Measurements from ENCODE around the gene RUNX1.

The RUNX1 gene

DNA sequence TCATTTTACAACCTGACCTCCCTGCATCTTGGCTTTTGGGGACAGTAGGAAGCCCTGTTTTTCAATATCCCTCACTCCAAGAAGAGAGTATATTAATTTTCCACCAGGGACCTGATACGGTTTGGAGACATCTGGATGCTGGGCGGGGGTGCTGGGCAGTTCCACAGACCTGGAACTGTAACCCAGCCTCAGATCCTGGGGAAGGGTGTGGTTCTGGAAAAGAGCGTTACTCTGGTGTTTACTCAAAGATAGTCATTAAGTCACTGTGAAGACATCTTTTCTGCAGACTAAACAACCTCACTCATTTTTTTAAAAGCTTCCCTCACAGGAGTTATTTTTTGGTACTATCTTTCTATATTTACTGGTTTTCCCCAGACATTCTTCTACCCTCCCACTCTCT, 190.5 kb downstream of the RUNX1 start:
- no peak for DNase-seq (ENCODE audit: low read depth)
- H3K4me3 ChIP-seq (replicated peaks; ENCODE audit: low read depth, low read length), result no peak overlapping the region
- TF ChIP-seq, protein P1, sequence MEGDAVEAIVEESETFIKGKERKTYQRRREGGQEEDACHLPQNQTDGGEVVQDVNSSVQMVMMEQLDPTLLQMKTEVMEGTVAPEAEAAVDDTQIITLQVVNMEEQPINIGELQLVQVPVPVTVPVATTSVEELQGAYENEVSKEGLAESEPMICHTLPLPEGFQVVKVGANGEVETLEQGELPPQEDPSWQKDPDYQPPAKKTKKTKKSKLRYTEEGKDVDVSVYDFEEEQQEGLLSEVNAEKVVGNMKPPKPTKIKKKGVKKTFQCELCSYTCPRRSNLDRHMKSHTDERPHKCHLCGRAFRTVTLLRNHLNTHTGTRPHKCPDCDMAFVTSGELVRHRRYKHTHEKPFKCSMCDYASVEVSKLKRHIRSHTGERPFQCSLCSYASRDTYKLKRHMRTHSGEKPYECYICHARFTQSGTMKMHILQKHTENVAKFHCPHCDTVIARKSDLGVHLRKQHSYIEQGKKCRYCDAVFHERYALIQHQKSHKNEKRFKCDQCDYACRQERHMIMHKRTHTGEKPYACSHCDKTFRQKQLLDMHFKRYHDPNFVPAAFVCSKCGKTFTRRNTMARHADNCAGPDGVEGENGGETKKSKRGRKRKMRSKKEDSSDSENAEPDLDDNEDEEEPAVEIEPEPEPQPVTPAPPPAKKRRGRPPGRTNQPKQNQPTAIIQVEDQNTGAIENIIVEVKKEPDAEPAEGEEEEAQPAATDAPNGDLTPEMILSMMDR (IDR thresholded peaks at IDR 0.05; ENCODE audit: low read length, missing control alignments), result no peak

DNA sequence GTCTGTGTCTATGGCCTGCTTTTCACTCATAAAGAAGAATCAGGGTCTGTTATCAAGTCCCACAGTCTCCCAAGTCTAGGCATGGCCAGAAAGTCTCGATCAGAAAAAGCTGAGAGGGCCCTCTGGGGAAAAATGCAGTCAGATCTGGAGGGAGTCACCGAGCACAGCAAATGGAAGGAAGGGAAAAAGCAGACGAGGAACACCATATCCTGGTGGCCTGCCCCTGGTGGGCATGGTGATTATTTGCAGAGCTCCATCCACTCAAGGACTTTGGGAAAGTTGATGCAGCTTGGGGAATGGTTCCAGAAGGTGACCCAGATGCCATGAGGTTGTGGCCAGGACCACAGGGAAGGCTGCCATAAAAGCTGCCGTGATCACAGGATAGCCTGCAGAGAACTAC, 191.2 kb downstream of the RUNX1 start:
- H3K4me3 ChIP-seq (replicated peaks; ENCODE audit: low read depth, low read length), result no peak overlapping the region
- TF ChIP-seq, protein P1 (IDR thresholded peaks at IDR 0.05; ENCODE audit: low read length, missing control alignments), result peak; percentile 20
- DNase-seq (ENCODE audit: low read depth), result no peak

DNA sequence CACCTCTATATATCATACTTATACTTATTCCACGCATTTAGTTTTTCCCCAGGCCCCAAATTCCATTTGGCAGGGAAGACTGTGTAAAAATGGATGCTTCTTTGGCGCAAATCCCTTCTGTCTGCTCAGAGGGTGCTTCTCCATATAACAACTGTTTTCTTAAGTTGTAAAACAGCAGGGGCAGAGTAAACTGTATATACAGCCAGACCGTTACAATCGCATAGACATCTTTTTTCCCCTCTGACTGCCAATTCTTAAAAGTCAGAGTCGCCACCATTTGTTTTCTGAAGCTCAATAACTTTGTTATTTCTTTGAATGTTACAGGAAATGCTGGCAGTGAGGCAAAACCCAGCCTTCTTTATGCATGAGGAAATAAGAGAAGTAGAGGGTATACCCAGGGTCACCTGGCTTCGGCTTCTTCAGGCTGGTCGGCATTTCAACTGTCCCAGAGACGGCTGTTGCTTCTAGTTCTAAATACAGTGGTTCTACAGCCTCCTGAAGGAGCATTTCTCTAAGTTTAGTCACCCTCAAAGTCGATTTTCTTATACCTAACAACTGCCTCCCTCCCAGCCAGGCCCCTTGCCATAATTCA, 191.9 kb downstream of the RUNX1 start:
- DNase-seq (ENCODE audit: low read depth), result no peak
- TF ChIP-seq, protein P1 (IDR thresholded peaks at IDR 0.05; ENCODE audit: low read length, missing control alignments), result no peak
- H3K4me3 ChIP-seq (replicated peaks; ENCODE audit: low read depth, low read length), result no peak overlapping the region

DNA sequence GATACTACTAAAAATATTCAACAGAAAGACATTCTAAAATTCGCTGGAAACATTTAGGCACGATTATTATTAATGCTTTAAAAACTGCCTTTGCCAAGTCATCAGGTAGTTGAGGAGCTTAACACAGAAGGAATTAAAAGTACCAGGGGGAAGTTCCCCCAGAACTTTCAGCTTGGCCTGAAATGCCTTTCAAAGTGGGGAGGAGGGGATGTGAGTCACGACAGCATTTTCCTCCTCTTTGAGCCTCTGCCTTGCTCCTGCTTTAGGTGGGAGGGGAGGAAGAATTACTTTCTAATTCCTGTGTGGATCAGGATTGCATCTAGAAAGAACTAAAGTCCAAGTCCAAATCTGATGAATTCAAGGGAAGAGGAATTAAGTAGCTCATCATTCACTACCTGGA, 196.7 kb downstream of the RUNX1 start:
- no peak overlapping the region for H3K4me3 ChIP-seq (replicated peaks; ENCODE audit: low read depth, low read length)
- peak; percentile 44 for DNase-seq (ENCODE audit: low read depth)
- TF ChIP-seq, protein P1 (IDR thresholded peaks at IDR 0.05; ENCODE audit: low read length, missing control alignments), result no peak

DNA sequence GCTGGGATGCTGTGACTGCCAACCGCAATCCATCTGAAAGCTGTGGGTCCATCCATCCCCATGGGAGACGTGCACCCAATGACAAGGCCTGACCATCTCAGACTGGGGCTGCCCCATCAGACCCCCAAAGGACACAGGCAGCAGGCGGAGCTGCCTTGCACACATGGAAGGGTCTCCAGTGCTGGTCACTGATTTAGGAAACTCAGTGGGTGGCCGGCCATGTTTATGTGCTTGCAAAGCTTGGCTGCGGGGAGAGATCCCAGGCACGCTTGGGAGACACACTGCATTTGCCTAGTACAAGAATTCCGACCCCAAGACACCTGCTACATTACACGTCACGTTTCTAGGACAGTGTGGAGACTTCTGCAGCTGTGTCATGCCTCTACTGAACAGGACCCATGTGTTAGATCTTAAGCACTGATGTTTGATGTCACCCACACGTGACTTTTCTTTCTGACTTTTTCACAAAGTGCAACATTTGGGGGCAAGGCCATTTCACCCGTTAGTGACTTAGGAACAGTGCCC, 198.9 kb downstream of the RUNX1 start:
- DNase-seq (ENCODE audit: low read depth), result no peak
- TF ChIP-seq, protein P1 (IDR thresholded peaks at IDR 0.05; ENCODE audit: low read length, missing control alignments), result no peak
- H3K4me3 ChIP-seq (replicated peaks; ENCODE audit: low read depth, low read length), result no peak overlapping the region

DNA sequence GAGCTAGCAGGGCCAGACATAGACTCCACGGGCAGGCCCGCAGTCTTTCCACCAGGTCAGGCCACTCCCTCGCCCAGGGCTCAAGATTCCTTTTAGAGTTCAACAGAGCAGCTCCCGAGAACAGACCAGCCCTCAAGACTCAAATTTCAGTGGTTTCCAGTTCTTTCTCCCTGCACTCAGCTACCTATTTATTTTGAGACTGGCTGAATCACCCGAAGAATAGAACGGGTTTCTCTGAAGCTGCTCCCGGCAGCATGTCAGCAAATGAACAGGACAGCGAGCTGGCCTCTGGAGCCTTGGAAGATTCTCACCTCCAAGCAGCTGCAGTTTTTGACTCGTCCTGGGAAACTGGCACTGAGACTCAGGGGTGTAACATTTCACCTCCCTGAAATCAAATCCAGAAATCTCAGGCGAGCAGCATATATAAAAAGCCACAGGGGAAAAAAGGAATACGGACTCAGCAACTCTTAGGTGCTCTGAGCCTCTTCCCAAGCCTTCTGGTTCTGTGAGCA, 202.4 kb downstream of the RUNX1 start:
- H3K4me3 ChIP-seq (replicated peaks; ENCODE audit: low read depth, low read length), result no peak overlapping the region
- TF ChIP-seq, protein P1 (IDR thresholded peaks at IDR 0.05; ENCODE audit: low read length, missing control alignments), result no peak
- peak; percentile 58 for DNase-seq (ENCODE audit: low read depth)

Data from fibroblast of pulmonary artery (primary cell).